Erythroblast (primary cell): ENCODE data around the gene CHRM2.

ENCODE experiments used
- GATA1 ChIP-seq: IDR thresholded peaks from 2 replicates; pipeline ENCODE4 v1.6.1; 2011; ENCODE audit warnings: low read depth, mild to moderate bottlenecking, control low read depth, low read length, moderate library complexity
- POLR2A ChIP-seq: IDR thresholded peaks from 2 replicates; pipeline ENCODE4 v1.6.1; 2011; ENCODE audit warnings: mild to moderate bottlenecking, low read length

GRCh38 chr7:136887317-136887716 lies 18.9 kb downstream of the CHRM2 start:
- no peak for TF ChIP-seq POLR2A
- TF ChIP-seq GATA1, result no peak
